GM19463 (cell line): Measurements from ENCODE around the gene SYDE1.
"Not testable (repeated sequence)": the region's sequence is repeated elsewhere in the genome, so short reads cannot be mapped to it uniquely, and the experiment has no call there.

Experiments used
- ATAC-seq: cut with Tn5 transposase; IDR thresholded peaks from one replicate; pipeline ENCODE4 v1.9.1; 2021; ENCODE audit warnings: mild to moderate bottlenecking, moderate library complexity; ENCODE audit not compliant: unreplicated experiment

Gene SYDE1

GRCh38 chr19:15107061-15108010 is at the start of gene SYDE1:
Gene SYDE1 (plus strand): TSS chr19:15107401. CDS start chr19:15107434, 33 bp downstream.
- ATAC-seq, result no peak

- no peak for ATAC-seq
Observed at GRCh38 chr19:15062036-15062435, 45.2 kb upstream of the SYDE1 start.

- not testable (repeated sequence) for ATAC-seq
Observed at GRCh38 chr19:15070386-15070785, 36.8 kb upstream of the SYDE1 start.

- ATAC-seq, result no peak
Observed at GRCh38 chr19:15072930-15073647, 34.1 kb upstream of the SYDE1 start.

- ATAC-seq, result no peak
Observed at GRCh38 chr19:15074371-15074770, 32.8 kb upstream of the SYDE1 start.

GRCh38 chr19:15075806-15076205 is 31.4 kb upstream of the SYDE1 start:
- ATAC-seq, result no peak

GRCh38 chr19:15080002-15080401 is 27.2 kb upstream of the SYDE1 start:
- ATAC-seq, result not testable (repeated sequence)

- ATAC-seq, result no peak
Observed at GRCh38 chr19:15081911-15082310, 25.3 kb upstream of the SYDE1 start, which contains the start of gene OR1I1. Gene OR1I1 (plus strand): TSS chr19:15082211. CDS start chr19:15087066, 4,855 bp downstream.

- no peak for ATAC-seq
Observed at GRCh38 chr19:15087182-15087581, 20.0 kb upstream of the SYDE1 start.

- ATAC-seq, result no peak
Observed at GRCh38 chr19:15091918-15092753, 15.1 kb upstream of the SYDE1 start.

GRCh38 chr19:15093001-15093400 is 14.2 kb upstream of the SYDE1 start:
- ATAC-seq, result no peak

GRCh38 chr19:15096223-15096622 is 11.0 kb upstream of the SYDE1 start:
- ATAC-seq, result no peak

GRCh38 chr19:15097980-15098379 is 9.2 kb upstream of the SYDE1 start:
- not testable (repeated sequence) for ATAC-seq

- ATAC-seq, result no peak
Observed at GRCh38 chr19:15098460-15098859, 8.7 kb upstream of the SYDE1 start.

GRCh38 chr19:15099017-15099582 is 8.1 kb upstream of the SYDE1 start:
- no peak for ATAC-seq

GRCh38 chr19:15101479-15102082 is 5.6 kb upstream of the SYDE1 start:
- no peak for ATAC-seq

- no peak for ATAC-seq
Observed at GRCh38 chr19:15104003-15104402, 3.2 kb upstream of the SYDE1 start.

- ATAC-seq, result no peak
Observed at GRCh38 chr19:15104411-15104810, 2.8 kb upstream of the SYDE1 start.

- ATAC-seq, result no peak
Observed at GRCh38 chr19:15105044-15105443, 2.2 kb upstream of the SYDE1 start.
